CD14-positive monocyte (primary cell): ENCODE measurements around the gene DGKI. TPM values are rescaled to one million over a fixed set of nuclear protein-coding genes. Genes with fewer than 3 reads are reported as not detected.
A peak's percentile ranks its signal among the peaks of the same experiment; 100 is the strongest.

Source experiments
- DNase-seq, 3 donors: peaks; one replicate each; pipeline ENCODE4 v3.0.0-alpha.2; 2011 to 2022
- H2AFZ ChIP-seq: 2 replicates; pipeline ENCODE4 v1.6.0; 2012; ENCODE audit warnings: mild to moderate bottlenecking, low read depth, low read length, inconsistent platforms; ENCODE audit not compliant: insufficient read depth, poor library complexity, severe bottlenecking
- H3K27ac ChIP-seq, 2 donors: 1 replicate in 1 of 2; 2 replicates in 1 of 2; pipeline ENCODE4 v1.5.1; 2012 to 2013; ENCODE audit warnings: low read length in 2 of 2, control low read depth in 1 of 2, inconsistent platforms in 1 of 2, low read depth in 1 of 2, mild to moderate bottlenecking in 1 of 2
- H3K27me3 ChIP-seq, 2 donors: one replicate each; pipeline versions ENCODE4 v1.6.0 to v1.6.1; 2011 to 2013; ENCODE audit warnings: low read length in 2 of 2; ENCODE audit not compliant: control insufficient read depth in 2 of 2, insufficient read depth in 2 of 2
- H3K36me3 ChIP-seq, 2 donors: replicated peaks in 1 of 2; 1 replicate in 1 of 2; 2 replicates in 1 of 2; pipeline versions ENCODE4 v1.5.1 to v1.6.1; 2012 to 2013; ENCODE audit warnings: low read length in 2 of 2, control low read depth in 1 of 2, inconsistent platforms in 1 of 2, mild to moderate bottlenecking in 1 of 2; ENCODE audit not compliant: insufficient read depth in 2 of 2, control insufficient read depth in 1 of 2
- H3K4me1 ChIP-seq, 2 donors: 1 replicate in 1 of 2; 2 replicates in 1 of 2; pipeline versions ENCODE4 v1.5.1 to v1.6.1; 2012 to 2013; ENCODE audit warnings: low read length in 2 of 2, control low read depth in 1 of 2, inconsistent platforms in 1 of 2, mild to moderate bottlenecking in 1 of 2, moderate library complexity in 1 of 2; ENCODE audit not compliant: insufficient read depth in 2 of 2, control insufficient read depth in 1 of 2
- H3K4me2 ChIP-seq: replicated peaks from 2 replicates; pipeline ENCODE3; 2012; ENCODE audit warnings: low read length, moderate library complexity, mild to moderate bottlenecking; ENCODE audit not compliant: poor library complexity, severe bottlenecking; ENCODE audit errors: extremely low read depth
- H3K4me3 ChIP-seq, 3 experiments: fragments of 200-600 bp in 1 of 3; sonication (generic) in 1 of 3; replicated peaks in 1 of 3; 1 replicate in 2 of 3; 2 replicates in 1 of 3; pipeline ENCODE4 v1.5.1; 2011 to 2013; ENCODE audit warnings: low read length in 3 of 3, mild to moderate bottlenecking in 3 of 3, control low read depth in 2 of 3, low read depth in 2 of 3, inconsistent platforms in 1 of 3, moderate library complexity in 1 of 3
- H3K79me2 ChIP-seq: 2 replicates; pipeline ENCODE4 v1.6.0; 2012; ENCODE audit warnings: mild to moderate bottlenecking, control low read depth, inconsistent platforms, low read length, moderate library complexity; ENCODE audit not compliant: insufficient read depth
- H3K9ac ChIP-seq: 2 replicates; pipeline ENCODE4 v1.6.0; 2017; ENCODE audit warnings: low read length, mild to moderate bottlenecking; ENCODE audit not compliant: insufficient read depth, poor library complexity, severe bottlenecking
- H3K9me3 ChIP-seq, 2 donors: replicated peaks in 1 of 2; 1 replicate in 1 of 2; 2 replicates in 1 of 2; pipeline versions ENCODE4 v1.5.1 to v1.6.1; 2012 to 2013; ENCODE audit warnings: low read length in 2 of 2, control low read depth in 1 of 2; ENCODE audit not compliant: control insufficient read depth in 1 of 2, insufficient read depth in 1 of 2
- H4K20me1 ChIP-seq: 2 replicates; pipeline ENCODE4 v1.6.0; 2012; ENCODE audit warnings: mild to moderate bottlenecking, low read length, control low read depth, moderate library complexity; ENCODE audit not compliant: insufficient read depth
- H3K27ac Mint-ChIP-seq, 7 donors: one replicate each; pipeline ENCODE4 v1.8.0; 2020; ENCODE audit warnings: mild to moderate bottlenecking in 7 of 7, mixed read lengths in 7 of 7, moderate library complexity in 6 of 7, inconsistent platforms in 2 of 7
- H3K27me3 Mint-ChIP-seq, 3 donors: one replicate each; pipeline ENCODE4 v1.8.0; 2021 to 2022; ENCODE audit warnings: low read depth in 3 of 3, mild to moderate bottlenecking in 3 of 3, mixed read lengths in 3 of 3, moderate library complexity in 3 of 3, inconsistent platforms in 1 of 3
- H3K36me3 Mint-ChIP-seq, 2 donors: one replicate each; pipeline ENCODE4 v1.8.0; 2020; ENCODE audit warnings: mixed read lengths in 2 of 2, inconsistent platforms in 1 of 2, mild to moderate bottlenecking in 1 of 2
- H3K4me1 Mint-ChIP-seq: one replicate; pipeline ENCODE4 v1.8.0; 2020; ENCODE audit warnings: mild to moderate bottlenecking, mixed read lengths
- H3K4me3 Mint-ChIP-seq, 2 donors: one replicate each; pipeline ENCODE4 v1.8.0; 2020; ENCODE audit warnings: mild to moderate bottlenecking in 2 of 2, mixed read lengths in 2 of 2, moderate library complexity in 1 of 2
- H3K9me3 Mint-ChIP-seq, 7 donors: one replicate each; pipeline ENCODE4 v1.8.0; 2020 to 2022; ENCODE audit warnings: mixed read lengths in 7 of 7, mild to moderate bottlenecking in 6 of 7, moderate library complexity in 6 of 7, inconsistent platforms in 2 of 7
- CTCF ChIP-seq: fragments of 200-600 bp; IDR thresholded peaks from one replicate; pipeline ENCODE4 v1.8.0; 2022; ENCODE audit warnings: antibody characterized with exemption, mild to moderate bottlenecking
- WGBS: methylation state at CpG from one replicate; pipeline ENCODE4 v1.1.5; 2013; ENCODE audit warnings: missing lambda C conversion rate; ENCODE audit not compliant: insufficient coverage; 5-methylcytosine and 5-hydroxymethylcytosine counted together
- intact Hi-C, 2 donors: fragments of 100-400 bp; cut with micrococcal nuclease; formaldehyde crosslinking; loops; one replicate each; pipeline versions ENCODE4 v1.15.0 to v1.15.1; 2023
- polyA plus RNA-seq, 3 donors: library from polyadenylated mRNA; depleted of rRNA in 1 of 3; unstranded in 2 of 3; stranded (reverse) in 1 of 3; fragments of 300-500 nt in 2 of 3; fragments of >200 nt in 1 of 3; fragmentation: Illumina TruSeq in 2 of 3; gene quantifications; 1 replicate in 2 of 3; 2 replicates in 1 of 3; pipeline ENCODE4 v1.2.3, GENCODE V29; 2012 to 2021

DGKI gene
- polyA plus RNA-seq, 3 donors = not detected

GRCh38 chr7:137656850-137657232 is 189.9 kb downstream of the DGKI start:
- H3K4me2 ChIP-seq = no peak overlapping the region
- H3K27me3 Mint-ChIP-seq = peaks cover 0 to 4% (median 3%) of the 10 kb centered on the region in 3 donors
- no peak overlapping the region for H3K4me3 ChIP-seq
- H3K9me3 ChIP-seq = no peaks in the 10 kb centered on the region
- WGBS = 100% methylated on average over 1 of the region's 3 CpGs
- no peak overlapping the region for H3K27ac ChIP-seq
- TF ChIP-seq CTCF = no peak
- no peaks in the 10 kb centered on the region for H3K36me3 ChIP-seq
- H3K4me1 Mint-ChIP-seq = peaks cover 1% of the 10 kb centered on the region
- H3K4me3 Mint-ChIP-seq = no peak overlapping the region
- no peaks in the 10 kb centered on the region for H4K20me1 ChIP-seq
- no peak overlapping the region for H3K27ac Mint-ChIP-seq
- no peaks in the 10 kb centered on the region for H3K9me3 Mint-ChIP-seq
- DNase-seq = no peak
- no peak overlapping the region for H2AFZ ChIP-seq
- no peaks in the 10 kb centered on the region for H3K4me1 ChIP-seq
- no peaks in the 10 kb centered on the region for H3K36me3 Mint-ChIP-seq
- H3K9ac ChIP-seq = no peak overlapping the region
- intact Hi-C loops = no loop called here
- H3K27me3 ChIP-seq = no peaks in the 10 kb centered on the region
- H3K79me2 ChIP-seq = no peaks in the 10 kb centered on the region

GRCh38 chr7:137656227-137656849 is 190.4 kb downstream of the DGKI start:
- no peak overlapping the region for H3K27ac ChIP-seq
- H3K79me2 ChIP-seq = no peaks in the 10 kb centered on the region
- no peaks in the 10 kb centered on the region for H3K9me3 Mint-ChIP-seq
- H3K9ac ChIP-seq = no peak overlapping the region
- no peak overlapping the region for H3K4me3 Mint-ChIP-seq
- H3K27me3 Mint-ChIP-seq = peaks cover 0 to 4% (median 3%) of the 10 kb centered on the region in 3 donors
- H3K4me2 ChIP-seq = no peak overlapping the region
- H3K9me3 ChIP-seq = no peaks in the 10 kb centered on the region
- no peaks in the 10 kb centered on the region for H3K4me1 ChIP-seq
- 0% methylated on average over 1 of the region's 8 CpGs for WGBS
- intact Hi-C loops = no loop called here
- H3K4me3 ChIP-seq = no peak overlapping the region
- no peaks in the 10 kb centered on the region for H3K27me3 ChIP-seq
- TF ChIP-seq CTCF = peak; percentile 85
- peak; percentile 17 to 37 (median 33) for DNase-seq
- H3K4me1 Mint-ChIP-seq = peaks cover 1% of the 10 kb centered on the region
- H3K27ac Mint-ChIP-seq = no peak overlapping the region
- no peaks in the 10 kb centered on the region for H3K36me3 Mint-ChIP-seq
- H4K20me1 ChIP-seq = no peaks in the 10 kb centered on the region
- H3K36me3 ChIP-seq = no peaks in the 10 kb centered on the region
- no peak overlapping the region for H2AFZ ChIP-seq
